Measurements from ENCODE around the gene ARL13B. TPM values are rescaled to one million over a fixed set of nuclear protein-coding genes. Genes with fewer than 3 reads are reported as not detected.

The ARL13B gene
- total RNA-seq, 1 experiment from 2014 or later = 18.4 TPM

DNA sequence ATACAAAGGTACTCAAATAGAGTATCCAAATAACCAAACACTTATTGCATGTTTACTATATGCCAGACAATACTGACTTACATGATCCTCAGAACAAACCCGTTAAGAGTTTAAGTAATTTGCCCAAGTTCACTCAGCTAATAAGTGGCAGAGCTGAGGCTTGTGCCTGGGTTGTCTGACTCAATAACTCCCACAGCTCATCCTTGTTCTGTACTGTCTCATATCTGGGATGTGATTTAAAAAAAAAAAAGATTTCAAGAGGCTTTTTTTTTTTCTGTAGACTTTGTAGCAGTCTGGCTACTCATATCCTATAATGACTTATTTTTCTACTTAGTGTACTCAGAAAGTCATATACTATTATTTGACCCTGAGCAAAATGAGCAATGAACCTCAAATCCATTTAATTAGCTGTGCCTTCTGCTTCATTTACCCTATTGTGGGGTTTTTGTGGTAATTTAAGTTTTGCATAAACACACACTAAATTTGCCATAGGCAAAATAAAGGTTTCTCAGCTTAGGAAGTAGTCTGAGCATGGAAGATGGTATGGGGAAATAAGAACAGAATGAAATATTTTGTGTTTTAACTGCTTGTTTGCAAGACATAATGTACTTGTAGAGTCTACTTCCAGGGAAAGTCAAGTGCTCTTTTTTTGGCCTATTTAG, 86.0 kb downstream of the ARL13B start:
- H3K27me3 ChIP-seq (replicated peaks; ENCODE audit: insufficient read depth, low read depth, low read length, poor library complexity) = no peaks in the 10 kb centered on the region
- ChIA-PET CTCF (no interaction called here), POLR2A (ENCODE audit: low non-redundant PET) (no interaction called here)
- TF ChIP-seq EZH2 (IDR thresholded peaks at IDR 0.05; ENCODE audit: borderline replicate concordance, low read depth, low read length, poor library complexity, severe bottlenecking) = no peak
- BruUV-seq (replicated peaks) = no TSS peak
- no peak overlapping the region for H3K27ac ChIP-seq (ENCODE audit: low read depth, low read length, poor library complexity, severe bottlenecking)
- no peak for DNase-seq (ENCODE audit: low spot score)
- H3K36me3 ChIP-seq (ENCODE audit: insufficient read depth, low read length, poor library complexity, severe bottlenecking) = no peaks in the 10 kb centered on the region
- no peak overlapping the region for H3K4me3 ChIP-seq (ENCODE audit: low read depth, low read length, poor library complexity, severe bottlenecking)
- peaks cover 14% of the 10 kb centered on the region for H3K4me1 ChIP-seq (ENCODE audit: insufficient read depth, low read length, poor library complexity, severe bottlenecking)
- intact Hi-C loops (cut with micrococcal nuclease; ENCODE audit: unreplicated experiment) = loop anchor here (5.0 kb wide), 1 partner anchor 159 kb away; no protein-coding TSS in a partner anchor
- no peaks in the 10 kb centered on the region for H3K9me3 ChIP-seq (ENCODE audit: low read depth, low read length, poor library complexity, severe bottlenecking)

DNA sequence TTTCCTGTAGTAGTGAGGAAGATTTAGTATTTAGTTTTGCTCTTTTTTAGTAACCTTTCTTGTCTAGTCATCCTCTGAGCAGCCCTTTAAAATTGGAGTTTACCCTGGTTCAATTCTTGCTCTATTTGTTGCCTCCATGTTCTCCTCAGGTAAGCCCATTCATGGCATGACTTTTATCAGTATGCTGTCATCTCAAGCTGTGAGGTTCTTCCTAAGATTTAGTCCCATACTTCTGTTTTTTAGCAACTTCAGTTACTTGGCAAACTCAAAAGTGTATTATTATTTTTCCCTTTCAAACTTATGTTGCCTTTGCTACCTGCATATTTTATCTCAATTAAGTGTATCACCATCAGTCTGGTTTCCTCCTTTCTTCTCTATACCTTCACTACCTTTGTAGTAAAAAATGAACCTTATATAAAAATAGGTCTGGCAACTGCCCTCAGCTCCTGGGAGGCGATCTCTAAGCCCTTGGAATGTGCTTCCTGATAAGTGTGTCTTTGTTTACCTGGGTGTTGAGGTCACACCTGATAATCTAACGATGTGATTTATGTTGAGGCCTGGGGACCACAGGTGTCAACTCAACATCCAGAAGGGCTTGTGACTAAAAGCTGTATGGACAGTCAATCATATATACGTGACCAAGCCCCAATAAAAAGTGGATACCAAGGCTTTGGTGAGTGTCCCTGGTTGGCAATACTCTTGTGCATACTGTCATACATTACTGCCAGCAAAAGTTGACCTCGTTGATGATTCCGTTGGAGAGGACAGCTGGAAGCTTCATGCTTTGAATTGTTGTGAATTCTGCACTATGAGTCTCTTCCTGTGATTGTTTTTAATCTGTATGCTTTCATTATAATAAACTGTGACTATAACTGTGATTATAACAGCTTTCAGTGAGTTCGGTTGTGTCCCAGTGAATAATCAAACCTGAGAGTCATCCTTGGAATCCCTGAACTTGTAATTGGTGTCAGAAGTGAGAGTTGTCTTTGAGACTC, 86.8 kb downstream of the ARL13B start:
- BruUV-seq (replicated peaks) = no TSS peak
- intact Hi-C loops (cut with micrococcal nuclease; ENCODE audit: unreplicated experiment) = loop anchor here (5.0 kb wide), 1 partner anchor 160 kb away; no protein-coding TSS in a partner anchor
- POLR2A ChIA-PET (ENCODE audit: low non-redundant PET) = no interaction called here
- DNase-seq (ENCODE audit: low spot score) = no peak
- Histone ChIP-seq H3K27me3 (replicated peaks; ENCODE audit: insufficient read depth, low read depth, low read length, poor library complexity) (no peaks in the 10 kb centered on the region), H3K36me3 (ENCODE audit: insufficient read depth, low read length, poor library complexity, severe bottlenecking) (no peaks in the 10 kb centered on the region), H3K4me1 (ENCODE audit: insufficient read depth, low read length, poor library complexity, severe bottlenecking) (peaks cover 14% of the 10 kb centered on the region), H3K9me3 (ENCODE audit: low read depth, low read length, poor library complexity, severe bottlenecking) (no peaks in the 10 kb centered on the region), H3K27ac (ENCODE audit: low read depth, low read length, poor library complexity, severe bottlenecking) (no peak overlapping the region), H3K4me3 (ENCODE audit: low read depth, low read length, poor library complexity, severe bottlenecking) (no peak overlapping the region)
- TF ChIP-seq, protein P1, sequence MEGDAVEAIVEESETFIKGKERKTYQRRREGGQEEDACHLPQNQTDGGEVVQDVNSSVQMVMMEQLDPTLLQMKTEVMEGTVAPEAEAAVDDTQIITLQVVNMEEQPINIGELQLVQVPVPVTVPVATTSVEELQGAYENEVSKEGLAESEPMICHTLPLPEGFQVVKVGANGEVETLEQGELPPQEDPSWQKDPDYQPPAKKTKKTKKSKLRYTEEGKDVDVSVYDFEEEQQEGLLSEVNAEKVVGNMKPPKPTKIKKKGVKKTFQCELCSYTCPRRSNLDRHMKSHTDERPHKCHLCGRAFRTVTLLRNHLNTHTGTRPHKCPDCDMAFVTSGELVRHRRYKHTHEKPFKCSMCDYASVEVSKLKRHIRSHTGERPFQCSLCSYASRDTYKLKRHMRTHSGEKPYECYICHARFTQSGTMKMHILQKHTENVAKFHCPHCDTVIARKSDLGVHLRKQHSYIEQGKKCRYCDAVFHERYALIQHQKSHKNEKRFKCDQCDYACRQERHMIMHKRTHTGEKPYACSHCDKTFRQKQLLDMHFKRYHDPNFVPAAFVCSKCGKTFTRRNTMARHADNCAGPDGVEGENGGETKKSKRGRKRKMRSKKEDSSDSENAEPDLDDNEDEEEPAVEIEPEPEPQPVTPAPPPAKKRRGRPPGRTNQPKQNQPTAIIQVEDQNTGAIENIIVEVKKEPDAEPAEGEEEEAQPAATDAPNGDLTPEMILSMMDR (conservative IDR thresholded peaks at IDR 0.05; ENCODE audit: low read depth, low read length) = no peak
- TF ChIP-seq EZH2 (IDR thresholded peaks at IDR 0.05; ENCODE audit: borderline replicate concordance, low read depth, low read length, poor library complexity, severe bottlenecking) = no peak
- CTCF ChIA-PET = no interaction called here

DNA sequence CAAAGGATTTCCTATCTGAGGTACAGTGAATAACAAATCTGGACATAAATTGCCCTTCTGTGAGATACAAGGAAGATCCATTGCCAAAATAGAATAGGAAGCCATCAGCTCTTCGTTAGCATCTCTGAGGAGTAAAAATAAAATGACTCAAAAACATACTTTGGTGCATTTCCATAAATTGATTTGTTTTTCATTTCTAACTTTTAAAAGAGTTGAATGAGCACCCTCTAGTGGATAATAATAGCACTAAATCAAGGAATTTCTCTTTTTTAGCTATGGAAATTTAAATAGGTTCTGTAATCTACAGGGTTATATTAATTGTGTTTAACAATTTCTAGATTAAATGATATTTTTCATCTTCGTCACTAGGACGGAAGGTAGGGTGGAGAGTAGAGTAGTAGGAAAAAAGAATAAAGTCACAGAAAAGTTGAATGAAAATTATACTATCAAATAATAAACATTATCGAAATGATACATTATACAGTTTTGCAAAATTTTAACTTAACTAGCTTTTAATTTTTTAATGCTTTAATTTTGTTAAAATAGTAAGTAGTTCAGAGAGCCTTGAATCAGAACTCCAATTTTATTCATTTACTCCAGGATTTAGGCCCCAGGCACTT, 89.3 kb downstream of the ARL13B start:
- H3K27ac ChIP-seq (ENCODE audit: low read depth, low read length, poor library complexity, severe bottlenecking) = no peak overlapping the region
- no peak overlapping the region for H3K4me3 ChIP-seq (ENCODE audit: low read depth, low read length, poor library complexity, severe bottlenecking)
- no peak for TF ChIP-seq EZH2 (IDR thresholded peaks at IDR 0.05; ENCODE audit: borderline replicate concordance, low read depth, low read length, poor library complexity, severe bottlenecking)
- TF ChIP-seq, protein P1 (conservative IDR thresholded peaks at IDR 0.05; ENCODE audit: low read depth, low read length) = peak; percentile 67
- intact Hi-C loops (cut with micrococcal nuclease; ENCODE audit: unreplicated experiment) = loop anchor here (5.0 kb wide), 1 partner anchor 162 kb away; no protein-coding TSS in a partner anchor
- H3K4me1 ChIP-seq (ENCODE audit: insufficient read depth, low read length, poor library complexity, severe bottlenecking) = peaks cover 7% of the 10 kb centered on the region
- ChIA-PET CTCF (interaction anchor here (0.5 to 1.2 kb wide), 4 partner anchors 12 to 223 kb away, joined by 4 to 8 read pairs (median 4); no protein-coding TSS in a partner anchor), POLR2A (ENCODE audit: low non-redundant PET) (no interaction called here)
- H3K27me3 ChIP-seq (replicated peaks; ENCODE audit: insufficient read depth, low read depth, low read length, poor library complexity) = no peaks in the 10 kb centered on the region
- no TSS peak for BruUV-seq (replicated peaks)
- peak; percentile 42 for DNase-seq (ENCODE audit: low spot score)
- no peaks in the 10 kb centered on the region for H3K36me3 ChIP-seq (ENCODE audit: insufficient read depth, low read length, poor library complexity, severe bottlenecking)
- H3K9me3 ChIP-seq (ENCODE audit: low read depth, low read length, poor library complexity, severe bottlenecking) = no peaks in the 10 kb centered on the region

Measured in A673 (cell line).